ENCODE results near the gene DMBT1.
A peak's percentile ranks its signal among the peaks of the same experiment; 100 is the strongest.

The DMBT1 gene

DNA sequence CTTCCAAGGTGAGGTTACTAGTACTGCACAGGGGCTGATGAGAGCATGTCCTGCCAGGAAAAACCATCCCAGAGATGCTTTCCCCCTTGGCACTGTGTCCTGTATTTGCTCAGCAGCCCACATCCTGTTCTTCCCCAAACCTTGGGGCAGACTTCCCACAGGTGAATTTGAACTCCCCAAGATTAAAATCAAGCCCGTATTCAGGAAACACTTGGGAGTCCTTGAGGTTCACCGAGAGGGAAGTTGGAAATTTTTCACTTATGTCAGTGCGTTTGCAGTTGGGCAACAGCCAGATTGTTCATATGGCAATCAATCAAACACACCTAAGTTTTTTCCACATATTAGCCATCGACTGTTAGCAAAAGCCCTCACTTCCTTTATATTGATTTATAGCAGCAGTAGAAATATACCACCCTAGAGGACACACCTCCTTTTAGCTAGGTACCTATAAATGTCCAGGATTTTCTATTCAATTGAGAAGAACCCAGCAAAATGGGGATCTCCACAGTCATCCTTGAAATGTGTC lies at the start of gene DMBT1:
TSS of gene DMBT1 (plus strand) at position 476 of the 526 bp plus-strand sequence. CDS start at position 493, 17 bp downstream.
- no peak for DNase-seq

DNA sequence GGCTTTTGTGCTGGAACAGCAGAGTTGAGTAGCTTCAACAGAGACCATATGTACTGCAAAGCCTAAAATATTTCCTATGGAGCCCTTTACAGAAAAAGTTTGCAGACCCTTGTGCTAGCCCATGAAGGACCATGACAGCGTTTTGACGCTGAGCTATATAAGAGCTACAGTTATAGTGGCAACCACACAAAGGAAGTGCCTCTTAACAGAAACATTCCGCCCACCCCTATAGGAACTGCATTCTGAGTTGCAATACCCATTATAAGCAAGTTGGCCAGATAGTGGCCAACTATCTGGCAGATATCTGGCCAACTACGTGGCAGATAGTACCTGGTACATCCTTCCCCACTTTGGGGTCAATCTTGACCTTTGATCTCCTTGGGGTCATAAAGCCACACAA lies 47.5 kb upstream of the DMBT1 start:
- DNase-seq: no peak

DNA sequence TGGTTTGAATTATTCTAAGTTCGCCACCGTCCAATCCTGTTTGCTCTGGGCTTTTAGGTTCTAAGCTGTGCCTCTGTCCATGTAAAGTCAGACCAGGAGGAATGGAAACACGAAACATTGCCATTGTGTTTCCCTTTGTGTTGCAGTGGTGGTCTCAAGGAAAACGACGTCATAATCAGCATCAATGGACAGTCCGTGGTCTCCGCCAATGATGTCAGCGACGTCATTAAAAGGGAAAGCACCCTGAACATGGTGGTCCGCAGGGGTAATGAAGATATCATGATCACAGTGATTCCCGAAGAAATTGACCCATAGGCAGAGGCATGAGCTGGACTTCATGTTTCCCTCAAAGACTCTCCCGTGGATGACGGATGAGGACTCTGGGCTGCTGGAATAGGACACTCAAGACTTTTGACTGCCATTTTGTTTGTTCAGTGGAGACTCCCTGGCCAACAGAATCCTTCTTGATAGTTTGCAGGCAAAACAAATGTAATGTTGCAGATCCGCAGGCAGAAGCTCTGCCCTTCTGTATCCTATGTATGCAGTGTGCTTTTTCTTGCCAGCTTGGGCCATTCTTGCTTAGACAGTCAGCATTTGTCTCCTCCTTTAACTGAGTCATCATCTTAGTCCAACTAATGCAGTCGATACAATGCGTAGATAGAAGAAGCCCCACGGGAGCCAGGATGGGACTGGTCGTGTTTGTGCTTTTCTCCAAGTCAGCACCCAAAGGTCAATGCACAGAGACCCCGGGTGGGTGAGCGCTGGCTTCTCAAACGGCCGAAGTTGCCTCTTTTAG lies 46.3 kb upstream of the DMBT1 start:
- no peak for DNase-seq

DNA sequence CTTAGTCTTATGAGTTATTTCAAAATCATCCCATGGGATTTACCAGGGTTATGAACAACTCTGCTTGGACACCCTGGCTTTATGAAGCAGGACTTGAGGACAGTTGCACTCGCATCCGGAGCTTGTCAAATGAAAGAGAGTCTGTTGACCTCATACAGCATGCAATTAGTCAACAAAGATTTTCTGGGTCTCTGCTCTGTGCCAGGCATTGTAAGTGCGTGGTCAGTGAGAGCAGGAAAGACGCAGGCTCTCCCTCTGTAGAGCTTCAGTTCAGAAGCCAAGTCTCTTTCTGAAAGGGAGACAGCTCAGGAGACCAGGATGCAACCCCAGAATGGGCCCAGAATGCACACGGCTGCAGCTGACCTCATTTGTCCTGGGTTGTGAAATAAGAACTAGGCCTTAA lies 45.5 kb upstream of the DMBT1 start:
- DNase-seq: no peak

DNA sequence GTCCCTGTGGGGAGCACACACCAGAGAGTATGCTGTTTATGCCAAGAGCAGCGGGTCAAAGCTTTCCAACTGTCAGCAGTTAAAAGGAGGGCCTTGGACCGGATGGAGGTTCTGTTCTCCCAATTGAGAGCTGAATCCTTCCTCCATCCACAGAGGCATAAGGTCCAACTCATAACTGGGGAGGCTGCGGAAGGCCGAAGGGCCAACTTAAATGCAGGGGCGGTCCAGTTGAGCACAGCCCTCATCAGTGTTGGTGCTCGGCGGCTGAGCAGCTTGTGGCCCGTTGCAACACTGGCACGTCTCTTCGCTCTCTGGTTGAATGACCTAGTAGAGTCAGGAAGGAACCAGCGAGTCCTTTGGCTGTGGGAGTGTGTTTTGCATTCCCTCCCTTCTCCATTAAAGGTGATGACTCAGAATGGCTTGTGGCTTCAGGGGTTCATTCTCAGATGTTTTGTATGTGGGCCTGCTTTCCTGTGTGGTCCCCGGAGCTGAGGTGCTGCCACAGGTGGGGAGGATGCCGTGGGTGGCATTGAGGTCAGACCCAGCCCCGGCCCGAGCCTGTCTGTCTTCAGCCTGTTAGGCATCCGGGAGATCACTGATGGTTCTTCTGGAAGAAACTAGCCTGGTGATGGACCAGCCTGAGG lies 44.8 kb upstream of the DMBT1 start:
- DNase-seq: no peak

DNA sequence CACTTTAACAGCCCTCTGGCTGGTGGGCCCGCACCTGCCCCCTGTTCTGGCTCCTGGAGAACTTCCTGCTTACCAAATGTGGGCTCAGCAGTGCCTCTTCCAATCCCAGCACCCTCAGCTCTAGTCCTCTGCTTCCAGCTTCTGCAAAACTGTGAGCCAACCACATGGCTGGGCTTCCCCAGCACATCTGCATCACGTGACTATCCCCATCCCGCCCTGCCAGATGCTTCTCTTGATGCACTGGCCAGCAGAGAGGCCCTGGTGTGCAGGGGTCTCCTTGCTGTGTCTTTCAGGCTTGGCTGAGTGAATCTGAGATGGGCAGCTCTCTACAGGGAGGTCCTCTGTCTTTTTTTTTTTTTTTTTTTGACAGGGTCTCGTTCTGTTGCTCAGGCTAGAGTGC lies 43.8 kb upstream of the DMBT1 start:
- no peak for DNase-seq

DNA sequence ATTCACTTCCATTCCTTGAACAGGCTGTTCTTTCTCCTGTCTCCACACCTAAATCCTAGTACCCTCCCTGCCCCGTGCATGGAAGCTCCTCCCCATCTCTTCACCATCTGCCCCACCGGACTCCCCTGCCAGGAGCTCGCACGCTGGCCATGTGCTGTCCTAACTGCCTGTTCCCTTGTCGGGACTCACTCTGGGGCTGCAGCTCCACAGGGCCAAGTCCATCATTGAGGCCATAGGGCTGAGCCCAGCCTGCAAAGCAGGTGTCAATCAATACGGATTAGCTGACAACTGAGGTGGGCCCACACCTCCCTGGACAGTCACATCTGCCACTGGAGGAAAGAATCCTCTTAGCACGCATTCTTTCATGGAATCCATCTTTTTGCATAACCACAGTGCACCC lies 41.4 kb upstream of the DMBT1 start:
- DNase-seq: no peak

DNA sequence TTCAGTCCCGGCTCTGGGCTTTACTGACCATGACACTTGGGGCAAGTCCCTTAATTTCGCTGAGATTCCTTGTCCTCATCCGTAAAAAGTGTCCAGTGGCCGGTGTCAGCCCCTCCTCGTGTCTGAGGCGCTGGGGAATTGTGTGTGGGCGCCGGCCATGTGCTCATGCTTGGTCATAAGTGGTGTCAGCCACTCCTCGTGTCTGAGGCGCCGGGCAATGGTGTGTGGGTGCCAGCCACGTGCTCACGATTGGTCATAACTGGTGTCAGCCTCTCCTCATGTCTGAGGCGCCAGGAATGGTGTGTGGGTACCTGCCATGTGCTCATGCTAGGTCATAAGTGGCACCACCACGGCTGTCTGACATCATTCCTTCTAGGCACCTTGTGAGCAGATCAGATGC lies 40.7 kb upstream of the DMBT1 start:
- no peak for DNase-seq

DNA sequence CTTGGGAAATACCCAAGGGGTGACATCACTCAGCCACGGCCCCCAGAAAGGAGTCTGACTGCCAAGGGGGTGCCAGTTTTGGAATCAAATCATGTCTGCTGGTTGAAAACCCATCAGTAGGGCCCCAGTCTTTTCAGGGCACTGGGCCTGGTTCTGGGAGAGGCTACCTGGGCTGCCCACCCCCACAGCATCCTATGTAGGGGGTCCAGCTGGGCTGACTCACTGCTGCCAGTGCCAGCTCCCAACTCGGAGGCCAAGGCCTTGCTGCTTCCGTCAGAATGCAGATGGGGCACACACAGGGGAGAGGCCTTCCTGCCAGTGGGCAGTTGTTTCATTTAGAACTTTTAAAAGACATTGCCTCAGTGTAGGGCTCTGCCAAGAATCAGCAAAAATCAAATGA lies 39.5 kb upstream of the DMBT1 start:
- no peak for DNase-seq

DNA sequence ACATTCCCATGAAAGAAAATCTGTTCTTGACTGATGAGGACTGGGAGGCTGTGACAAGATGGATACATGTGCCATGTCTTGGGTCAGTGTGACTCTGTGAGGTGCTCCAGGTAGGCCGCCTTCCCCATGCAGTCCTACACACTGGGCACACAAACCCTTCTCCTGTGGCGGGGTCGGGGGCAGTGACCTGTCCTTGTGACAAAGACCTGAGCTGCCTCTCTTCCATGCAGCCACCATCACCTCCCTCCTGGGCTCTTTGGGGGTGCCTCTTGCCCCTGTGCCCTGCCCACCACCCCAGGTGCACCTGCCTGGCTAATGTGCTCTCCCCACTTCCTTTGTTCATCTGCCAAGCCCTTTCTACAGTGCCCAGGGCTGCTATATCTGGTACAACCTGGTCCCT lies 35.7 kb upstream of the DMBT1 start:
- no peak for DNase-seq

DNA sequence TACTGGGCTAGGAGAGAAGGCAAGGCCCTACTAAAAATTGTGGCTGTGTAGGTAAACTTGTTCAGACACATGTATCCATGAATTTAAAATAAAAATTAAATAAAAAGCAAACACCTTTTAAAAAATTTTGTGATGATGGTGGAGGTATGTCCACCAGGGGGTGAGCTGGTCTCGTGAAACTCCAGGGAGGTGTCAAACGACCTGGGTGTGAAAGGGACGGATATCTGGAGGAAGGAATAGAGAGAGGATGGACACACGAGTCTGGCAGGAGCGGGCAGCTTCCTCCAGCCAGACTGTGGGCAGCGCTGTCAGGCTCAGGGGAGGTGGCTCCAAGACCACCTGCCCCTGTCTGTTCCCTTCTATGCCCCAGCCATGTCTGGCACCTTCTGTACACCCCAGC lies 34.8 kb upstream of the DMBT1 start:
- DNase-seq: no peak

DNA sequence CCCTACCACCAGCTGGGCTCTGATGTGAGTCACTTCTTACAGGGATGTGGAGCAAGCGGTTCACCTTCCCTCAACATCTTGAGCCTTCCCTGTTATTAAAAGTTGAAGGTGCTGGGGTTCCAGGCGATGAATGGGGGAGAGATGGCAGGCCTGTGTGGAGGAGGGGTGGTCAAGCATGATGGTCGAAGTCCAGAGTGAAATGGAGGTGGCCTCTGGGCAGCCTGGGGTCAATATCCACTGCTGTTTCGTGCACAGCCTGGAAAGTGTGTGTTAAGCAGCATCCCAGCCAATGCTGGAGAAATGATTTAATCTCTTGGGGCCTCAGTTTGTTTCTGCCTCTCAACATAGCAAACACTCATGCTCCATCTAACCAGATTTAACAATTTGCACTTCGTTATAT lies 33.7 kb upstream of the DMBT1 start:
- DNase-seq: no peak

DNA sequence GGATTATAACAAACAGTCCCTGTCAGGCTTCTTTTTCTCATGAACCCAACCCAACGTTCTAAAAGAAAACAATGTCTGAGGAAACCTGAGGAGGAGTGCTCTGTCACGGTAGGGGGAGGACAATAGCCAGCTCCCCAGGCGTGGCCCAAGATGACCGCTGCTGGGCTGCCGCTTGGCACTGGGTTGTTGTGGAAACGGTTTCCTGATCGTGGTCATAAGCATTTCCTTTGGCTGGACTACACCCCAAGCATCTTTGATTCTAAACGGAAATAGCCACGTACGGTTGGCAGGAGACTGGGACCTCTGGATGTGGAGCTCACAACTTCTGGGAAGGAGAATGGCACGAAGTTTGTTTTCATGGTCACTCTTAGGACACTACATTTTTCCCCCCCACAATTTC lies 30.4 kb upstream of the DMBT1 start:
- DNase-seq: no peak

DNA sequence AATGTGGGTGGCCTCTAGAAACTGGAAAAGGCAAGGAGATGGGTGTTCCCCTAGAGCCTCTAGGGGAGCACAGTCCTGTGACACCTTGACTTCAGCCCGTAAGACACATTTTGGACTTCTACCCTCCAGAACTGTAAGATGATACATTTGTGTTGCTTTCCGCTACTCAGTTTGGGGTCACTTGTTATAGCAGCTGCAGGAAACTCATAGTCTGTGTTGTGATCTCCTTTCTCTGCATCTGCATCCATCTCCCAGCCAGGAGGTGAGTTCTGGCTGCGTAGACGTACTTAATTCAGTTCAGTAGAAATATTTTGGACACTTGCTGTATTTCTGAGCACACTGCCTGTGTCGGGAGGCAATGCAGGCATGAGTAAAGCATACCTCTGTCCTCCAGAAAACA lies 29.3 kb upstream of the DMBT1 start:
- no peak for DNase-seq

DNA sequence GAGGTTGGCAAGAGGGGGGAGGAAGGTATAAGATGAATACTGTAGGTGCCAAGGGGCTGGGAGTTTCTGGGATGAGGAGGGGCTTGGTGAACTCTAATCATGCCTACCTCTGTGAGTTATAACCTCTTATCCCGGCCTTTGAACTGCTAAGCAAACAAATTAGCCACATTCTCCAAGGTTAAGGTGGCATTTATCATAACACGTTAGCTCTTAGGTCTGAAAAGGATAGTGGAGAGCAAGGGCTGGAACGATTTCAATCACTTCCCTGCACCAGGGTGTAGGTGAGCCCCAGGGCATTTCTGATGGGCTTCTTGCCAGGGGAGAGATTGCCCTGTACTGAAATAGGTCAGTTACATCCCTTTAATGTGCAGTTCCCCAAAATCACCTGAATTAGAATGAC lies 28.6 kb upstream of the DMBT1 start:
- DNase-seq: peak; percentile 79

DNA sequence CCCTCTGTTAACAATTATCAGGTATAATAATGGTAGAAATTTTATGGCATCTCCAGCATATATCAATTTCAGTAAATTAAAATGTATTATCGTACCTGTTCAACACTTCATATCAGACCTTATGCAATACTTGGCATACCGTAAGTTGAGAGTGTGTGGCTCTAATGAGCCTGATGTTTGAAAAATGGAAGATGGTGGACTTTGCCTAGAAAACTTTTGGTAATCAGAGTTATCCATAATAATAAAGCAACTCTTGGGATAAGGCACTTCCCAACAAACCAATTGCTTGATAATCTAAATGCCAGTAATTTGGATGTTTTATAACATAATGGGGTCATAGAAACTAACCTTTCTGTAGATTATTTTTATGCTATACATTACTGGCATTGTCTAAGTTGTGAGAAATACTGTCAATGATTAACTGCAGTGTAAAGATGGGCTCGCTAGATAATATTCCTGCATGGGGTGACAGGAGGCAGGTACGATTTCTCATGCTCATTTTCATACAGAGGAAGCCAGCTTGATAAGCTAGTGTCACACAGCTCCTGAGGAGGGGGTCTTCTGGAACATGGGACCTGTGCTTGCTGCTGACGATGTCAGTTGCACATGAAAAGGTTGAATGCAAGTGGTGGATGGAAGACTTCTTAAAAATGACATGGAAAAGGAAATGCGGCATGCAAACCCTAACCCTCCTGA lies 27.8 kb upstream of the DMBT1 start:
- no peak for DNase-seq

DNA sequence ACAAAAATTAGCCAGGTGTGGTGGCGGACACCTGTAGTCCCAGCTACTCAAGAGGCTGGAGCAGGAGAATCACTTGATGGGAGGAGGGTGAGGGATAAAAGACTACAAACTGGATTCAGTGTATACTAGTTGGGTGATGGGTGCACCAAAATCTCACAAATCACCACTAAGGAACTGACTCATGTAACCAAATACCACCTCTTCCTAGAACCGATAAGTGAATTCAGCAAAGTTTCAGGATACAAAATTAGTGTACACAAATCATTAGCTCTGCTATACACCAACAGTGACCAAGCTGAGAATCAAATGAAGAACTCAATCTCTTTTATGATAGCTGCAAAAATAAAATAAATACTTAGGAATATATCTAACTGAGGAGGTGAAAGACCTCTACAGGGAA lies 23.0 kb upstream of the DMBT1 start:
- no peak for DNase-seq

DNA sequence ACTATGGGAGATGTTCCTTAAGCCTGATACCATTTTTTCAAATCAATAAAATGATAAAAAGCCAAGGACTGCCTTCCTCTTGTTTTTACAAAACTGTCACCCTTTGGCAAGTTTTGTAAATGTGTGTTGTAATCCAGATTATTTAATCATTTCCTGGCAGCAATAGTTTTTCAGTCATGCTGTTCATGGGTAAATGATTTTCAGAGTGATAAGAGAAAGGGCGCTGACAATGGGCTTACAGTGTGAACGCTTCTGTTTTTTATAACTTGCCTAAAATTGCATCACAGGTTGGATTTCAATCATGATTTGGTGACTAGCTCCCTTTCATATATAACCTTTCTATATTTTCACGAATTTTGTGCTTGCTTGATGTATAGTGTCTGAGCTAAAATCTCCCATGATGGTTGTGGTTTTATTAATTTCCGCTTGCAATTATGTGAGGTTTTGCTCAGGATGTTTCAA lies 19.0 kb upstream of the DMBT1 start:
- no peak for DNase-seq

DNA sequence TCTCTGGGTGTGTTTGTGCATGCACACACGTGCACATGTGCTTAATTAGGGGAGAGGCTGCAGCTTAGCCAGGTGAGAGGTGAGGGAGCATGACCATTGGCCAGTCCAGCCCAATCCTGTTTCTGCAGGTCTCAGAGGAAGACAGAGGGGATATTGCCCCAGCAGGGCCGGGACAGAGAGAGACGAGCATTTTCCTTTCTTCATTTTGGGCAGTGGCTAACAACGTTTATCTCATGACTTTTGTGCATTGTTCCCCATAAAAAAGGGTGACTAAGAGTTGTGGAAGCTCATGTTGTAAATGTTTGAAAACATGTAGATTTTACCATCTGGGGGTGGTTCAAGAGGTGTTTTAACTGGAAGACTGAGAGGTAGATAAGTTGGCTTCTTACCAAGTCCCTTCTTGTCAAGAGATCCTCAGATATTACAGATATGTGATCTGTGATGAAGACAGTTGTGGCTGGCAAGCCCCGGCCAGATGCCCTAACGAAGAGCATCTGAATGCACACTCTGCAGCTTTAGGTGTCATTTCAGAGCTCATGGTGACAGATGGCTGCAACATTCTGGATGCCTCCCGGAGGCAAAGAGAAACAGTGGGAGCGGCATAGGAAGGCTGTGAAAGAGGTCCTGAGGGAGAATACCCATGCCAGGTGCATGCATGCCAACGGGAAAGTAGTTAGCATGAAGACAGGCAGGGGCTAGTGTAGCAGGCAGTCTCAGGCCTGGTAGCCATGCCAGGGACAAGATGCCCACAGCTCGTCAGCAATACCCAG lies 16.7 kb upstream of the DMBT1 start:
- no peak for DNase-seq

DNA sequence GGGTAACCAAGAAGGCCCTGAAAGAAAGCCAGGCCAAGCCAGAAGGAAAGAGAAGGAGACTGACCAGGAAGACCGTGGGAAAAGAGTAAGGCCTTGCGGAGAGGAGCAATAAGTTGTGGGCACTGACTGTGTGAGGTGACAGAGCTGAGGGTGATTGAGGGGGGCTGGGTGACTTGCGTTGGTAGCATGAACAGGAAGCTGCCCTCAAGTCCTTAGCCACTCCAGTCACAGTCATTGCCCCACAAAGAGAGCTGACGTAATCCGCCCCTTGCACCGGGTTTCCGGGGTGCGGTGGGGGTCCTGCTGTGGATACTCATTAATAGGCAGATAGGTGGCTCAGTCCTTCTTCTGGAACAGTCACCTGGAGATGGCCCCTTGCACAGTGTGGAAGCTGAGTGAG lies 16.1 kb upstream of the DMBT1 start:
- DNase-seq: no peak

DNA sequence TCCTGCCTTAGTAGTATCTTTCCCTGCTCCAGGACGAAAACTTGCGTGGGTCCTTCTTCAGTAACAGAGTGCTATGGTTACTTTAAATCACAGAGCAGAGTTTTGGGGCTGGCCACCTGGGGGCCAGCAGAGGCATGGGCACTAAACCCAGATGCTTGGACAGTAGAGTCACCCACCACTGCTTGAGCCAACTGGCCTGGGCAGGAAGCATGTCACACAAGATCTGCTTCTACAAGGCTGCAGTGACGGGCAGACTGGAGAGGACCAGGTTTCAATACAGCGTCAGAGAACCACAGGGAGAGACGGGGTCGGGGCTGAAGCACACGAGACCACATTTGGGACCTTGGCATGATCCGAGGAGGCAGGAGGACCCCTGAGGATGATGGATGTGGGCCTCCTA lies 14.3 kb upstream of the DMBT1 start:
- DNase-seq: no peak

DNA sequence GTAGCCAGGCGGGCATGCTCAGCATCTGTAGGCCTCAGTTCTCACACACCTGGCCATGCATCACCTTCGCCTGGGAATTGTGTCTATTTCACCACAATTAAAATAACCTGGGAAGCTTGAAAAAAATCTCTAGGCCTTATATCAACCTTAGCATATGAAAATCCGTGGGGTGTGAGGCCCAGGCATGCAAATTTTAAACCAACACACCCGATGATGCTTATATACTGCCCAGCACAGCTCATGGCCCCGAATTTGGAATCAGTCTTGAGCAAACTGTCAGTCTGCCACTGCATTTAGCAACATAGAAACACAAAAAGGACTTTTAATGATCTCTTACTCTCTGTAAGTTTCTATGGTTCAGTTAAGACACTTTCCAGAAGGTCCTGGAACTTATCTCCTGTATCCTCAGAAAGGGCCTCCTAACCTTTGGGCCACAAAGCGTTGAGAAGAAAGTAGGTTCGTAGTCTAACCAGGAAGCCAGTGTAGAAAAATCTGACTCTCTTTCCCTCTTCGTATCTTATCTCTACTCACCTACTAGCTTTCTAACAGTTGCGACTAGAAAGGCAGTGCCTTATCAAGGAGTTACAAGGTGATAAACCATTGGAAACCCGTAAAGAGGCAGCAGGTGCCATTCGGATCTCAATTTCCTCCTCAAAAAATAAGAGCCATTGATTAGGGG lies 12.0 kb upstream of the DMBT1 start:
- DNase-seq: no peak

All from NCI-H1105 treated with DMSO at 0.1 percent for 48 hours (cell line).